ENCODE data around the gene POPDC2.

Gene POPDC2

DNA sequence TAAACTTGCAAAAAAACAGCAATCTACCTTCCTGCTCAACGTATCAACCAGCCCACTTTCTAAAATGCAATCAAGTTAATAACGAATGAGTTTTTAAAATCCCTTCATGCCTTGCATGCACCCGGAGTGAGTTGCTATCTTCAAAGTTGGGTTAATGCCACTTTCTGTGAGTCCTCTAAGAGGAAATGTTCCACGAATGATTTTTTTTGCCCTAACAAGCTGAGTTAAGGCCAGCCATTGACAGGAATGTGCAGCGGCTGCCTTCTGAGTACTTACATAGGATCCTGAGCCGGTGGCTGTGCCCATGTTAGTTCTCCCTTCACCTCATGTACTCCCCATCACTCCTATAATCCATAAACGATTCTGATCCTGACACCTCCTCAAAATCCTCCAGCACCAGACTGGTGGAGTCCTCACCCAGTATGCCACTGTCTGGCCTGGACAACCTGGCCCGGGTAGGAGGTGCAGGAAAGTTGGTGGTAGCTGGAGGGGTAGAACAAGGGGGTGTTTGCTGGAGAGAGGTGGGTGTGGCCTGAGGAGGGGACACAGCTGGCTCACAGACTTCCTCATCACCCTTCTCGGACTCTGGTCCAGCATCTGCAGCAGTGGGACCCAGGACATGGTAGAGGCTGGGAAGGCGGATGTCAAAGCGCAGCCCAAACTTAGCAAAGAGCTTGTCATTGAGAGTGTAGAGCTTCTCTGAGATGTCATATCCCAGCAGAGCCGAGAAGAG is 12.4 kb downstream of the POPDC2 start:
- DNase-seq (ENCODE audit: low spot score): no peak
- in situ Hi-C loops (cut with MboI; ENCODE audit: low sequenced_read_pairs, unreplicated experiment): no loop called here
- TF ChIP-seq, protein P1, sequence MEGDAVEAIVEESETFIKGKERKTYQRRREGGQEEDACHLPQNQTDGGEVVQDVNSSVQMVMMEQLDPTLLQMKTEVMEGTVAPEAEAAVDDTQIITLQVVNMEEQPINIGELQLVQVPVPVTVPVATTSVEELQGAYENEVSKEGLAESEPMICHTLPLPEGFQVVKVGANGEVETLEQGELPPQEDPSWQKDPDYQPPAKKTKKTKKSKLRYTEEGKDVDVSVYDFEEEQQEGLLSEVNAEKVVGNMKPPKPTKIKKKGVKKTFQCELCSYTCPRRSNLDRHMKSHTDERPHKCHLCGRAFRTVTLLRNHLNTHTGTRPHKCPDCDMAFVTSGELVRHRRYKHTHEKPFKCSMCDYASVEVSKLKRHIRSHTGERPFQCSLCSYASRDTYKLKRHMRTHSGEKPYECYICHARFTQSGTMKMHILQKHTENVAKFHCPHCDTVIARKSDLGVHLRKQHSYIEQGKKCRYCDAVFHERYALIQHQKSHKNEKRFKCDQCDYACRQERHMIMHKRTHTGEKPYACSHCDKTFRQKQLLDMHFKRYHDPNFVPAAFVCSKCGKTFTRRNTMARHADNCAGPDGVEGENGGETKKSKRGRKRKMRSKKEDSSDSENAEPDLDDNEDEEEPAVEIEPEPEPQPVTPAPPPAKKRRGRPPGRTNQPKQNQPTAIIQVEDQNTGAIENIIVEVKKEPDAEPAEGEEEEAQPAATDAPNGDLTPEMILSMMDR (IDR thresholded peaks at IDR 0.05; ENCODE audit: borderline replicate concordance, control extremely low read depth, extremely low read depth, insufficient read depth, missing control alignments): no peak

DNA sequence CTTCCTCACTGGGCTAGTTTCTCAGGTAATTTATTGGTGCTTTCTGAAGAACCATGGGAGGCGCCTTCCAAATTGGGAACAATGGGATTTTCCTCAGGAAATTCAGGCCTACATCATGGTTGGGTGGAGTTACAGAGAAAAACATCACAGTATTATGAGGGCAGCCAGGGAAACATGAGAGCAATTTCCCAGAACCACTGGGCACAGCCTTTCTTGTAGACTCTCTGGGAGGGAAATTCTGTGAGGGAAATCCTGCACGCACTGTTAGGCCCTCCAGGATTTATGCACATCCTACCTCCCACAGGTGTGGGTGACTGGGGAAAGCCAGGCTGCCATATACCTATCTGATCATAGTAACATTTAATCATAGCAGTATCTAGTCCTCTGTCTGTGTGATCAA is 13.2 kb downstream of the POPDC2 start:
- TF ChIP-seq, protein P1 (IDR thresholded peaks at IDR 0.05; ENCODE audit: borderline replicate concordance, control extremely low read depth, extremely low read depth, insufficient read depth, missing control alignments): no peak
- in situ Hi-C loops (cut with MboI; ENCODE audit: low sequenced_read_pairs, unreplicated experiment): no loop called here
- DNase-seq (ENCODE audit: low spot score): no peak

DNA sequence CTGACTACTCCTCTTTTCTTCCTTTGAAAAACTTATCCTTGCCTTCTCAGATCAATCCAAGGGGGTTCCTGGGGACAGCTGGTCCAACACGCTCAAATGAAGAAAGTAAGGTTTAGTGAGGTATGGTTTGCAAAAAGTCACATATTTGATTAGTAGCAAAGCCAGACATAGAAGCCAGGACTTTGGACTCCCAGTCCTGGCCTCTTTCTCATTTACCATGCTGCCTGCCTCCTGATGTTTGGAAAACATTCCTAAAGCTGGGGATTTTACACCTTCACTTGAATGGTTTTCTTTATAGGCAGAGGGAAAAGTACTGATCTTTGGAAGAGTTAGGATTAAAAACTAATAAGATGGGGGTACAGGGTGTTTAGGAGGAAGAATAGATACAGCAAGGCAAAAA is 14.6 kb downstream of the POPDC2 start:
- in situ Hi-C loops (cut with MboI; ENCODE audit: low sequenced_read_pairs, unreplicated experiment): no loop called here
- TF ChIP-seq, protein P1 (IDR thresholded peaks at IDR 0.05; ENCODE audit: borderline replicate concordance, control extremely low read depth, extremely low read depth, insufficient read depth, missing control alignments): no peak
- DNase-seq (ENCODE audit: low spot score): no peak

DNA sequence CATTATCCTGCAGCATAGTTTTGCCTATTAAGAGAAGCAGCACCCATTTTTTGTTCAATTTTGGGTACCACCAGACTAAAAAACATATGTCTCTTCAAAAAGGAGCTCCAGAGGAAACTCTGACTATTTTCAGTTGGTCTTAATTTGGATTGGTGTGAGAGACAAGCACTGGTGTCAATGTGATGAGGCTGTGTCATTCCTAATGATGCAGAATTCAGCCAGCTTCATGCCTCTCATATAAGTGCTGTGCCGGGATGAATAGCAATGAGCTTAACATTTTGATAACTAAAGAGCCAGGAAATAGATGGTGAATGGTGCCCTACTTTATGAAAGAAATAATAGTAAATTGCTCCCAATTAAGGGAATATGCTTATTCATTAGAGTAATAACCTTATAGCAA is 15.9 kb downstream of the POPDC2 start:
- in situ Hi-C loops (cut with MboI; ENCODE audit: low sequenced_read_pairs, unreplicated experiment): no loop called here
- DNase-seq (ENCODE audit: low spot score): no peak

DNA sequence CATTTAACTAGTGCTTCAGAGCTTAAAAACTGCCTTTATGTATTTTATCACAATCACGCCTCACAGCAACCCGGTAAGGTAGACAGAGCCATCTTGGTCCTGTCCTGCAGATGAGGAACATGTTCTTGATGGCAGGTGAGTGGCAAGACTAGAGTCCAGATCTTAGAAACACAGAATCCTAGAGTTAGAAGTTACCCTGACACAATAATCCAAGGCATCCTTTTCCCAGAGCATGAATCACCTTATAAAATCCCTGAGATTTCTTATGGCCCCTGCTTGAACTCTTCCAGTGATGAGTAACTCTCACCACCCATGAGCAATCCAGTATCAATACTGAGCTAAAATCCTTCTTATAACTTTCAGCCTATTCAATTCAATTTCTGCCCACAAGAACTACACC is 16.9 kb downstream of the POPDC2 start:
- TF ChIP-seq, protein P1 (IDR thresholded peaks at IDR 0.05; ENCODE audit: borderline replicate concordance, control extremely low read depth, extremely low read depth, insufficient read depth, missing control alignments): no peak
- no peak for DNase-seq (ENCODE audit: low spot score)
- in situ Hi-C loops (cut with MboI; ENCODE audit: low sequenced_read_pairs, unreplicated experiment): no loop called here

More for the DNA sequence above, 15.9 kb downstream of the POPDC2 start:
- TF ChIP-seq, protein P1 (IDR thresholded peaks at IDR 0.05; ENCODE audit: borderline replicate concordance, control extremely low read depth, extremely low read depth, insufficient read depth, missing control alignments): no peak

DNA sequence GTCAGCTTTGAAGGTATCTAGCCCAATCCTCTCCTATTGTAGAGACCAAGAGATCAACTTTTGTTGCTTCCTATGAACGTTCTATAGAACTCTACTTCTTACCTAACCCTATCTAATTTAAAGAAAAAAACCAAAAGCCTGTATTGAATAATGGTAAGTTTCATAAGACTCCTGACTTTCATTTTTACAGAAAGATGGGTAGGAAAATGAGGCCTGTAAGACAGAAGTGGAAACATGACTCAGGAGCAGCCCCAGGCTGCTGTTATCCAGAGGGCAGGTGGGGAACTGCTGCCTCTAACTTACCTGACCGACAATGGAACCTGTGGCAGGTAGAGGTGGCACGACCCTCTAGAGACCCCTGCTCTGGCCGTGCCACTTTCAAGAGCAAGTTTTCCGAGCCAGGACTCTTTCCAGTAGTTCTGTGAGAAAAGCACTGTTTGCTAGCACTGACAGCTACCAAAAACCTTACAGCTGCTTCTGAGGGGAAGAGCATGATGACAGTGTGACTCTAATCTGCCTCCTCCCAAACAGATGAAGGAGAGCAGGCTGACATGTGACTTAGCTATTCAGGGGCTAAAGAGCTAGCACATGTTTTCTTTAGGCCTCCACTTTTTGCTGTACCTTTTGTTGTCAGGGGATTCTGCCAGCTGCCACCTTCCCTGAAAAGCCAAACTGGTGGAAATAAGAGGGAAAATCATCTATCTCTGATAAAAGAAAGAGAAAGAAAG is 17.5 kb downstream of the POPDC2 start:
- TF ChIP-seq, protein P1 (IDR thresholded peaks at IDR 0.05; ENCODE audit: borderline replicate concordance, control extremely low read depth, extremely low read depth, insufficient read depth, missing control alignments): no peak
- in situ Hi-C loops (cut with MboI; ENCODE audit: low sequenced_read_pairs, unreplicated experiment): no loop called here
- DNase-seq (ENCODE audit: low spot score): no peak
